ENCODE results near the gene TSC22D3. TPM values are rescaled to one million over a fixed set of nuclear protein-coding genes. Genes with fewer than 3 reads are reported as not detected.
"Not testable (repeated sequence)": the region's sequence is repeated elsewhere in the genome, so short reads cannot be mapped to it uniquely, and the experiment has no call there.

Gene TSC22D3
- total RNA-seq, 1 donor from 2014 or later: 46.5 TPM

DNA sequence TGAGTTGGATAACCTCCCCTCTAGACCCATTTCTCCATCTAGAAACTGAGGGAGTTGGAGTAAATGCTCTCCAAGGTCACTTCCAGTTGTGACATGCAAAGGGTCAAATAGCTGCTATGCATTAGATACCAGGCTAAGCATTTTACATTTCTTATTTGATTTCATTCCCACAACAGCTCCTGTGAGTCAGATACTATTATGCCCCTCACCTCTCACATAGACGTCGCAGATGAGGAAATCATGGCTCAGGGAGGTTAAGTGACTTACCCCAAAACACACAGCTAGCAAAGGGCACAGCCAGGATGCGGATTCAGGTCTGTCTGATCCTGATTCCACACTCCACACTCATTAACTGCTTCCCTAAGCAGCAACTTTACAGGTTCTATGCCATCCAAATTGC lies 89.6 kb downstream of the TSC22D3 start:
- no peak for FAIRE-seq

DNA sequence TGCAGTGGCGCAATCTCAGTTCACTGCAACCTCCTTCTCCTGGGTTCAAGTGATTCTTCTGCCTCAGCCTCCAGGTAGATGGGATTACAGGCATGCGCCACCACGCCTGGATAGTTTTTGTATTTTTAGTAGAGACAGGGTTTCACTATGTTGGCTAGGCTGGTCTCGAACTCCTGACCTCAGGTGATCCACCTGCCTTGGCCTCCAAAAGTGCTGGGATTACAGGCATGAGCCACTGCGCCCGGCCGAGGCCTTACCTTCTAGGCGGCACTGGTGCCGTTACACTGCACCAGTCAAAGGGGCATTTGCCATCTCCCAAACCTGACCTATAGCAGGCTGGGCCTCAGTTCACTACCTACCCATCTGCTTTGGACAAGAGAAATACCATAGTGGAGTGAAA lies 90.0 kb downstream of the TSC22D3 start:
- not testable (repeated sequence) for DNase-seq (ENCODE audit: low spot score in 2 of 2); FAIRE-seq

More for the DNA sequence above, 89.6 kb downstream of the TSC22D3 start:
- DNase-seq (ENCODE audit: low spot score in 2 of 2): no peak

DNA sequence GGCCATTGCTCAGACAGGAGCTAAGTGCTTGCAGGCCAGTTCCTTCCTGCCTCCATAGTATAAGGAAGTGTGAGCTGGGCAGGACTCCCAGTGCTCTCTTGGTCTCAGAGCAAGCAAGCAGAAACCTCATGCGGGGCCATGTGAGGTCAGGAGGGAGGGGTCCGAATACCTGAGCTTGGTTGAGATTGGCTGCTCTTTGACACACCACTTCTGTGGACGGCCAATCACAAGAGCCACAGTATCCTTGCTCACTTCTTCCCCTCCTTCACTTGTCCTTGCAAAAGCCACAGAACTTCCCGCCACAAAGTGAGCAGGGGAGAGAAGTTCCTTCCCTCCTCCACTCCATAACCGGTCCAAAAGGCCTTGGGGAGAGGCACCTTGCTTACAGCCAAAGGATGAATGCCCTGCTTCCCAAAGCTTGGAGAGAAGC lies 90.6 kb downstream of the TSC22D3 start:
- FAIRE-seq (no peak), DNase-seq (ENCODE audit: low spot score in 2 of 2) (no peak)

DNA sequence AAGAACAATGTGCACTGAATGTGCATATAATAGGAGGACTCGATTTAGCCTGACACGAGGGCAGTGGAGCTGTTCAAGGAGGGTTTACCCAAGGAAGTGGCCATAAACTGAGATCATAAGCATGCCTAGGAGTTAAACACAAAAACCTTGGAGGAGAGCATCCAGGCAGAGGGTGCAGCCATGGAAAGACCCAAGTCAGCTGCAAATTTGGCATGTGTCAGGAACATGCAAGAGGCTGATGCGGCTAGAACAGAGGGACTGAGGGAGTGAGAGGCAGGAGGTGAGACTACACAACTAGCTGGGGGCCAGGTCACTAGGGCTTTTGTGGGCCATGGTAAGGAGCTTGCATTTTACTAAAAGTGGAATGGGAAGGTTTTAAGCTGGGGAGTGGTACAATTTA lies 91.7 kb downstream of the TSC22D3 start:
- FAIRE-seq: no peak
- no peak for DNase-seq (ENCODE audit: low spot score in 2 of 2)

DNA sequence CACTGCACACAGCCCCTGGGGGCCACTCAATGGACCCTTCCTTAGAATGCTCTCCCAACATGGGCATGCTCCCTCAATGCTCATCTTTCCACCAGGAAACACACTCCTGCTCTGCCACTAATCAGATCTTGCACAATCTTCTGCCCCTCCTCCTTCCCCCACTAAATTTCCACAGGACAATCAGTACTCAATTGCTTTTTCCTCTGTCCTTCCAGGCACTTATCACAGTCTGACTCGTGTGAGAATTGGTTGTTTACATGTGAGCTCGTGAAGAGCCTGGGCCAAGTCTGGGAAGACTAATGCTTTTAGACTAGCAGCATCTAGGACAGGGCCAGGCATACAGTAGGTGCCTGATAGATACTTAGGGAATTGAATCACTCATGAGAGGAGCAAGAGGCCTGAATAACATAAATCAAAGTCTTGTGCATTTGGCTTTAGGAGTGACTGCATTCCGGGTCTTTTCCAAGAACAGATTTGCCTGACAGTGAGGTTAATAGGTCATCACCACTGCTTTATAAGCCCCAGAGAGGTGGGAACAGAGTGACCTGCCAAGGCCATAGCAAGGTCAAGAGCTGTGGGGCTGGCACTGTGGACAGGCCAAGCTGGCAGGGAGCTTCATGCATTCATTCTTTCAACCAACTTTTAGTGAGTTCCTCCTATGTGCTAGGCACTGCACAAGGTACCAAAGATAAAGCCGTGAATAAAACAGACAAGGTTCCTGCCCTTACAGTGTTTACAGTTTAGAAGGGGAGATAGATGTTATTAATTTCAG lies 92.3 kb downstream of the TSC22D3 start:
- no peak for FAIRE-seq
- no peak for DNase-seq (ENCODE audit: low spot score in 2 of 2)

DNA sequence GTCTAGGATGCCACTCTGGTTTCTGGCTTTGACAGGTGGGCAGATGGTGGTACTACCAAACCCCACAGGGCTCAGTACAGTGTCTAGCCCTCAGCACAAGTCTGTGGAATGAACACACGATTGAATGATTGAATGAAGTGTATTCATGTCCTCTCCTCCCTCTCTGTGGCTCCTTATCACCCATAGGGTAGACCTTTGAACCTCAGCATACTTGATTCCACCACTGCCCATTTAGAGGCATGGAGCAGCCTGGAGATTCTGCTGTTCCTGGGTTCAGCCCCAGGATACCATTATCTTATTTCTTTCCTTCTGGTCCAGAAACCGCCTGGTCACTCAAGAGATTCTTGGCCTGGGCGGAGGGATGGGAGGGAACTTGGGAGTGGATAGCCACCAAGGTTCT lies 93.3 kb downstream of the TSC22D3 start:
- no peak for FAIRE-seq
- no peak for DNase-seq (ENCODE audit: low spot score in 2 of 2)

DNA sequence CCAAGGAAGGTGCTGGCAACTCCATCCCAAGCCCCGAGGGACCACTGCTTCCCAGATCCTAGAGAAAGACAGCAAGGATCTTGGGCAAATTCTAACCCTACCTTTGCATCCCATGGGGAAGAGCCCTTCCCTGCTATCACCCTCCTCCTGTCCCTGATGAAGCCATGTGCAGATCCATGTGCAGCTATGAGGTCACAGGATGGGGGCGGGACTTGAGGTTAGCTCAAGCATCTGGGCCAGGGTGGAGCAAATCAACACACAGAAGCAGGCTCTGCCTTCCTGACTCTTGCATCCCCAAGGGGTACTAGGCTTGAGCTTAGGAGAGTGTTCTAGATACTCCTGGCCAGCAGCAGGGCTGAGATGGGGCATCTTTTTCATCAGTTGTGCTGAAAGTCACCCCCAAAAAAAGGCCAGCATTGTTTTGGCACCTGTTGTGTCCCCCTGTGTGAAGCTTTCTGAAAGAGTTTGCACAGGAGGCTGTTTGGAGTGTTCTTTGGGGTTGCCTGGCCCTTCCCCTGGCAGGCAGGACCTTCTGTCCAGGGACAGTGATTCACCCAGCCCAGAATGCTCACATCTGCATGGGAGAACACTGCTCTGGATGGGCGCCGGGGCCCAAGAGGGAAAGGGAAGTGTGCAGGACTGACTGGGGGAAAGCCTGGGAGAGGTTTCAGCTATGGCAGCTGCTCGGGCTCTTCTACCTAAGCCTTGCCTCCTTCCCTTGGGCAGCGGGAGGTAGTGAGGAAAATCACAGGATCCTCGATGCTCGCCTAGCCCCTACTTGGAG lies 96.4 kb downstream of the TSC22D3 start:
- FAIRE-seq: no peak
- DNase-seq (ENCODE audit: low spot score in 2 of 2): no peak

DNA sequence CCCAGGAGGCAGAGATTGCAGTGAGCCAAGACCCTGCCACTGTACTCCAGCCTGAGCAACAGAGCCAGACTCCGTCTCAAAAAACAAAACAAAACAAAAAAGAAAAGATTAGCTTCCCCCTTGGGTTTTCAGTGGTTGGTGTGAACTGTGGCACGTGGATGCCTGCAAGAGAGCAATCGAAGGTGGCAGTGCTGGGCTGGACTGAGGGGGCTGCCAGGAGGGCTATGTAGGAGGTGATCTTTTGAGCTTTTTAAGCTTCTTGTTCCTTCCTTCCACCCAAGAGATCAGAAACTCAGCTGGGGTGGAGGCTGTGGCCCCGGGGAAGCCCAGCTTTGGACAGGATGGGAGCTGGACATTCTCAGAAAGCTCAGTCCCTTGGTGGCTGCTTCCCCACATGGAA lies 97.7 kb downstream of the TSC22D3 start:
- no peak for FAIRE-seq
- no peak for DNase-seq (ENCODE audit: low spot score in 2 of 2)

DNA sequence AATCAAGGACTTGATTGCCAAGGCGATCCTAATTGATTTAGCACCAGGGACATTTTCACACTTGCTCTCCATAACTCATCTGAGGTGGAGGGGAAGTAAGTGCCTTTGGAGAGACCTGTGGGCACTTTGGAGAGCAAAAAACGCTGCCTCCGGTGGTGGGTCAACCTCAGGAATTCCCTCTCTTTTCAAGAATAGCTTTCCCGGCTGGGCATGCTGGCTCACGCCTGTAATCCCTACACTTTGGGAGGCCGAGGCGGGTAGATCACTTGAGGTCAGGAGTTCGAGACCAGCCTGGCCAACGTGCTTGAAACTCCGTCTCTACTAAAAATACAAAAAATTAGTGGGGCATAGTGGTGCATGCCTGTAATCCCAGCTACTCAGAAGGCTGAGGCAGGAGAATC lies 98.1 kb downstream of the TSC22D3 start:
- DNase-seq (ENCODE audit: low spot score in 2 of 2): no peak
- FAIRE-seq: no peak

DNA sequence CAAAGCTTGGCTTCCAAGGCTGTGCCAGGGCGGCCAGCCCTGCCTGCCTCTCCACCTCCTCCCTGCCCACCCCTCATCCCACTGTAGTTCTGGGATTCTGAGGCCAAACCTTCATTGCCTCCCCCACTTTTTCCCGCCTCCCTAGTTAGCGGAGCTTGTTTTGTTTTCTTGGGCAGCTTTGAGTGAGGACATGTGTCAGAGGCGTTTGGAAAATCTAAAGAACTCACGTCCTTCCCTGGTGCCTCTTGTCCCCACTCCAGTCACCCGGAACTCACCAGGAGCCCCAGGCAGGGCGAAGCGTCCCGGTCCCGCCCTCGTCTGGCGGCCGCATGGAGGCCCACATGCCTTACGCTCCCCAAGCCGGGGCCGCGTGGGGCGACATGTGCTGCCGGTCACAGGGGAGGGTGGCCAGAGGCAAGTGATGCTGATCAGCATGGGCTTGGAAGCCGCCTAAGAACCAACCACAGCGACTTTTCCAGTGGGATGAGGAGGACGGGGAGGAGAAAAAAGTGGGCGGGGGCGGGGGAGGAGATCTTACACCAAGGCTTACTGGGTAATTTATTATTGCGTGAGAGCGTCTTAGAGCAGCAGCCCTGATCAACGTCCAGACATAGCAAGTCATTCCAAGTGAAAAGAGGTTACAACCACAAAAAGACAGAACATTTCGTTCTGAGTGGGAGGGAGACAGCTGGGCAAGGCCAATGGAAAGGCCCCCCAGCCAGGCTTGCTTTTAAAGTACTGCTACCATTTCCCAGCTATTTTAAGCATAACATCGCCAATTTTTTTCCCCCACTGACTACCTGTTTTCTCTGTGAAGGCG lies 98.8 kb downstream of the TSC22D3 start:
- DNase-seq (ENCODE audit: low spot score in 2 of 2) (no peak), FAIRE-seq (no peak)

DNA sequence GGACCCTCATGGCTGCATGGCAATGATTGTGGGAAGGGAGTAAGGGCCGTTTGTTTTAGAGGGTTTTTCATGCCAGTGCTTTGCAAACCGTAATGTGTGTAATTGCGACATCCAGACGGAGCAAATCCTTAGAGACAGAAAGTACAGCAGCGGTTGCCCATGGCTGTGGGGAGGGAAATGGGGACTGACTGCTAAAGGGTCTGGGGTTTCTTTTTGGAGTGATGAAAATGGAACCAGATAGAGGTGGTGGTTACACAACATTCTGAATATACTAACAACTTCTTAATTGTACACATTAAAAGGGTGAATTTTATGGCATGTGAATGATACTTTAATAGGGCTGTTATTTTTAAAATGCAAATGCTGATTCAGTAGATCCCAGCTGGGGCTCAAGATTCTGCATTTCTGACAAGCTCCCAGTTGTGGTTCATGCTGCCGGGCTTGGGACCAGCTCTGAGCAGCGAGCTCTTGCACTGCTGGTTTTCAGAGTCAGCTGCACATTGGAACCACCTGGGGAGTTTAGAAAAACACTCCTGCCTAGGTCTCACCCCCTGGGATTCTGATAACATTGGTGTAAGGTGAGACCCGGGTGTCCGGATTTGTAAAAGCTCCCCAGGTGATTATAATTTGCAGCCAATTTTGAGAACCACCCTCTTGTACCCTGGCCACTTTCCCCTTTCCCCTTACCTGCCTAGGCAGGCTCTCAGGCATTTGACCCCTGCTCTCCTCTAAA lies 99.6 kb downstream of the TSC22D3 start:
- DNase-seq (ENCODE audit: low spot score in 2 of 2) (no peak), FAIRE-seq (no peak)

DNA sequence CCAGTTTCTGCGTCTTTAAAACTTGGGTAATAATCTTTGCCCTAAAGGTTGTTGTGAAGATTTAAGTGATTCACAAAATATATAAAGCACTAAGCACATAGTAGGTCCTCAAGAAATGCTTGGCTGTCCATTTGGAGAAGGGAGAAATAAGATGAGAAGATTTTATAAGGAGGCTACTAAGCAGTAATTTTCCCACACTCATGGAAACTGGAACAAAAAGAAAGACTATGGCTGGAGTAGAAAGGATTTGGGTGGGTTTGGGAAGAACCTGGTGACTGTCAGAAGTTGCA lies 100.3 kb downstream of the TSC22D3 start:
- FAIRE-seq: no peak
- DNase-seq (ENCODE audit: low spot score in 2 of 2): no peak

DNA sequence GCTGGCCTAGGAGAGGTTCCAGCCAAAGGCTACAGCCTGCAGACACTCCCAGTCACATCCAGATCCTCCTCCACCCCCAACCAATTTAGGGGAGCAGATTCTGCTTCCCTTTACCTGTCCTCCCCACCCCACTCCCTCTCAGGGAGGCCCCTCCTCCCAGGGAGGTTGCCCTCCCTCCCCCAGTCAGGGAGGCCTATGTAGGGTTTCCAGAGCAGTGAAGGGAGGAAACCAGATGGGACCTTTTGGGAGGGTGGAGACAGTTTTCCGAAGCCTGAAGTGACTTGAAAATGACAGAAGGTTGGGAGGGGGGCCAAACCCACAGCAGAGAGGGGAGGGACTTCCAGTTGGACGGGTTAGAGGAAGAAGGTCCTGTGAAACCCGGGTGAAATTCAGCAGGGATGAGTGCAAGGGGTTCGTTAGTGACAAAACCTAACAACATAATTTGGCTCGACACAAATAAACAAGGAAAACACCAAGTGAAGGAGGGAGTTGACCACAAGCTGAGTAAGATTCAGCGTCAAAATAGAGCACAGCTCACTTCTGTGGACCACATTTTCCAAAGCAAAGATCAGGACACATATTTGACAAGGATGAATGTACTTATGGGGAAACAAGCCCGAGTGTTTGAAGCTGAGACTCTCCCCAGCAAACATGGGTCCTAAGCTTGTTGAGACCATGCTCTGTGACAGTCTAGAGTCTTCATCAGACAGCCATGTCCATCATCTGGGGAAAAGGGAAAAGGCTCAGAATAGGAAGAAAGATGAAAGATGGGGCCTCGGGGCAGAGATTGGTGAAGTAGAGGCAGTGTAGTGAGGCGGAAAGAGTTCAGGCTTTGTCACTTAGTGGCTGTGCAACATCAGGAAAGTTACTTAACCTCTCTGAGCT lies 100.9 kb downstream of the TSC22D3 start:
- FAIRE-seq: no peak
- DNase-seq (ENCODE audit: low spot score in 2 of 2): no peak

DNA sequence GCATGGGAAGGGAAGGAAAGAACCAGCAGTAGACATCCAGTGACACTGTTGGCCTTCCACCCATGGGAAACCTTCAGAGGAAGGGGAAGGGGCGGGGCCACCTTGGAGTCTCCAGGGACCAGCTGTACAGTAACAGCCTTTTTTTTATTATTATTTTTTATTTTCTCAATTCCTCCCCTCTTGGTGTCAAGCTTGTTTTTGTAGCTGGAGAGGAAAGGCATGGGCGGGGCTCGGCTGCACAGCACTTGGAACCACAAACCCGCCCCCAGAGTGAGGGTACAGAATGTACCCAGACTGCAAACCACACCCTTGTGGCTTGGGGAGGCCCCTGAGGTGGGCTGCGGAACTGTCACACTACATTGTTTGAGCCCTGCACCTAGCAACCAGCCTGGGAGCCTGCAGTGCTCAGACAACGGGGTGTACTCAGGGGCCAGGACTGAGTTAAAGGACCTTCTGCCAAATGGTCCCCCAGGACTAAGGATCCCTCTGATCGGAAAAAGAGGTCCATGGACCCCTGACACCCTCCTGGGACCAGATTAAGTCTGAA lies 101.6 kb downstream of the TSC22D3 start:
- FAIRE-seq (no peak), DNase-seq (ENCODE audit: low spot score in 2 of 2) (no peak)

DNA sequence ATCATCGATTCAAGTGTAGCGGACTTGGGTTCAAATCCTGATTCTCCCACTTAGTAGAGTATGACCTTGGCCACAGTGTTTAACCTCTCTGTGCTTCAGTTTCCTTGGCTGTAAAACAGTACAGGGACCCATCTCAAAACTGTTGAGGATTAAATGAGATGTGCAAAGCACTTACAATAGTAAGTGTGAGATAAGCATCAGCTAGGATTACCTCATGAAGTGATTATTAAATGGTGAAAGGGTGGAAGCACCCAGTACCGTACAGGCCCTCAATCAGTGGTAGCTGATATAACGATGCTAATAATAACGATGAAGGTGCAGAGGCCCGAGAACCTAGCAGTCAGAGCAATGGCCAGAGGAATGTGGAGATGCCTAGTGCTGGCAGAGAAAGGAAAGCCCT lies 102.2 kb downstream of the TSC22D3 start:
- no peak for DNase-seq (ENCODE audit: low spot score in 2 of 2)
- no peak for FAIRE-seq

DNA sequence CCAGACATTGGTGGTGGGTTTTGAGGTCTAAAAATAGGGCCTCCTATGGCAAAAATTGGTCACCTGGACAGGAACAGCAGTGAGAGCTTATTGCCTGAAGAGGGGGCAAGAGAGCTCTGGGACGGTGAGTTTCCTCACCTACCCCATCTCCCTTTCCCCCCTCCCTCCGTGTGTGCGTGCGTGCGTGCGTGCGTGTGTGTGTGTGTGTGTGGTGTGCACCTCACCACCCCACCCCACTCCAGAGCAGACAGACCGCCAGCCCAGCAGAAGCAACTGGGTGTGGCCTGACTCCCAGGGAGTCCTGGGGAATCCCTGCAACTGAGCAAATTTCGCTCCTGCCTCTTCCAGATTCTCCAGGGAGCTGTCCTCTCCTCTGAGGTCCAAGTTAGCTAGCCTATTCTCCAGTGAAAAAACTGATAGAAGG lies 102.6 kb downstream of the TSC22D3 start:
- DNase-seq (ENCODE audit: low spot score in 2 of 2): no peak
- no peak for FAIRE-seq

DNA sequence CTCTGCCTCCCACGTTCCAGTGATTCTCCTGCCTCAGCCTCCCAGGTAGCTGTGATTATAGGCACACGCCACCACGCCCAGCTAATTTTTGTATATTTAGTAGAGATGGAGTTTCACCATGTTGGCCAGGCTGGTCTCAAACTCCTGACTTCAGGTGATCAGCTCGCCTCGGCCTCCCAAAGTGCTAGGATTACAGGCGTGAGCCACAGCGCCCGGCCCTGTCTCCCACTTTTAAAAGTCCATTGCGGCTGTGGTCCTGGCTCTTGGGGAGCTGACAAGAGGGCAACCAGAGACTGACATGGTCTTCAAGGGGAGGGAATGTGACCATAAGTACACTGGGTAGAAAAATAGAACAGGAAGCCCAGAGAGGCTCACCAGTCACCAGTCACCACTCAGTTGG lies 104.3 kb downstream of the TSC22D3 start:
- DNase-seq (ENCODE audit: low spot score in 2 of 2); FAIRE-seq: not testable (repeated sequence)

DNA sequence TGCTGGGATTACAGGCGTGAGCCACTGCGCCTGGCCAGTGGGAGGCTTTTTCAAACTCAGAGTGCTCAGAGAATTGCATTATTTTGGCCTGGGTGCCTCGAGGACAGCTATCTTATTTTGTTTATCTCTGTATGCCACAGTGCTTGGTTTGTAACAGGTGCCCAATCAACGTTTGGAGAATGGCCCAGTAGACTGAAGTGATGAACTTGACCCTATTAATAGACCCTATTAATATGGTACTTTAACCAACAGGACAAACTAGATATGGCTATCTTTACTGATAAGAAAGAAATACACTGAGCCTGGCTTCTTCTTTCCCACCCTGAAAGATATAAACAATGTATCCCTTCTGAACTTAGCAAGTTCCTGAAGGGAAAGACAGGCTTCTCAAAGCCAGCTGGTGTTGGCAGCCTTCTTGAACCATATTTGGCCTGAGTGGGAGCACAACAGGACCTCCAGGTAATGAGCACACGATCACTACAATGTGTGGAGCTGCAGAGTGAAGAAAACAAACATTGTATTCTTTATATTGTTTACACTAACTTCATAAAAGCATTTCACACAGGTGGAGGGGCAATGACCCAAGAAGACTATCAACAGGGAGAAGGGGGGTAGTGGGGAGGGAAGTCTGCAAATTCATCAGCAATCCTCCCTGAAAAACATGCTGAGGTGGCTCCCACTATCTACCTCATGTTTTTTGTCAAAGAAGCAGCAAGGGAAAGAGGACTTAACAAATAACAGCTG lies 105.5 kb downstream of the TSC22D3 start:
- FAIRE-seq (no peak), DNase-seq (ENCODE audit: low spot score in 2 of 2) (no peak)

DNA sequence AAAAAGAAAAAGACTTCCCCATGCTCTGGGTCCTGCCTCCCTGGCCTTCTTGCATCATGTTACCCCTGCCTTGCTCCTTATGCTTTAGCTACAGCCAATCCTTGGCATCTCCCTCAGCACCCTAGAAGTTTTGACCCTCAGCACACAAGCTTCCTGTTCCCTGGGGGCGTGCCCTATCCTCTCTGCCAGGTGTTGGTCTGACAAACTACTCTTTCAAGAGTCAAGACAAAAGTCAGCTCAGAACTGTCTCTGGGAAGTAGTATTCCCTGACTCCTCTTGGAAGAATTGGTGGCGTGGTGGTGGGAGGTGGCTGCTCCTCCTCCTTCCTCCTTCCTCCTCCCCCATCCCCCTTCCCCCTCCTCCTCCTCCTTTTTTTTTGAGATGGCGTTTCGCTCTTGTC lies 106.3 kb downstream of the TSC22D3 start:
- no peak for FAIRE-seq
- DNase-seq (ENCODE audit: low spot score in 2 of 2): no peak

Data from frontal cortex (tissue), 4 donors.